Endothelial cell of umbilical vein (primary cell): ENCODE results near the gene KCTD10. TPM values are rescaled to one million over a fixed set of nuclear protein-coding genes. Genes with fewer than 3 reads are reported as not detected.

Experiments used
- BruUV-seq: library from RNA; stranded (reverse); fragments of 400-500 nt; replicated peaks from 2 replicates; lab custom pipeline; 2021; lab: Mats Ljungman, UMichigan
- CTCF ChIA-PET: fragments of 300-600, 350-600 bp; sonication (Branson Sonifier 250); formaldehyde crosslinking; loops from one replicate; lab custom pipeline; 2021; ENCODE audit warnings: antibody characterized with exemption, inconsistent platforms; lab: Charles Lee
- POLR2A ChIA-PET: fragments of 300-600, 350-600 bp; sonication (Branson Sonifier 250); formaldehyde crosslinking; loops from one replicate; lab custom pipeline; 2021; ENCODE audit warnings: antibody characterized with exemption, inconsistent platforms; lab: Charles Lee
- DNase-seq: peaks from one replicate; pipeline ENCODE4 v3.0.0-alpha.2; 2011; ENCODE audit warnings: low read depth, low spot score
- FAIRE-seq: peaks from 2 replicates; lab custom pipeline; 2011; peaks lifted over from hg19 to GRCh38; lab: Jason Lieb, UNC
- H2AFZ ChIP-seq: 2 replicates; pipeline ENCODE4 v1.6.0; 2012; ENCODE audit warnings: low read depth, low read length, control low read depth, inconsistent platforms
- H3K27ac ChIP-seq: 2 replicates; pipeline ENCODE4 v1.5.1; 2011; ENCODE audit warnings: low read depth, mild to moderate bottlenecking, control low read depth, low read length, moderate library complexity; ENCODE audit not compliant: insufficient read depth
- H3K27me3 ChIP-seq, 2 experiments: 2 replicates each; pipeline versions ENCODE4 v1.6.0 to v1.6.1; 2011; ENCODE audit warnings: low read length in 2 of 2, mixed read lengths in 1 of 2; ENCODE audit not compliant: control insufficient read depth in 2 of 2, insufficient read depth in 2 of 2
- H3K36me3 ChIP-seq, 2 experiments: 2 replicates in 1 of 2; 3 replicates in 1 of 2; pipeline ENCODE4 v1.5.1; 2011; ENCODE audit warnings: low read length in 2 of 2, mild to moderate bottlenecking in 1 of 2, moderate library complexity in 1 of 2; ENCODE audit not compliant: control insufficient read depth in 2 of 2, insufficient read depth in 2 of 2; ENCODE audit errors: extremely low read depth in 1 of 2
- H3K4me1 ChIP-seq: 3 replicates; pipeline ENCODE4 v1.5.1; 2011; ENCODE audit warnings: mild to moderate bottlenecking, low read length; ENCODE audit not compliant: control insufficient read depth, insufficient read depth; ENCODE audit errors: extremely low read depth
- H3K4me2 ChIP-seq: 2 replicates; pipeline ENCODE4 v1.6.1; 2011; ENCODE audit warnings: low read length, control low read depth, mixed read lengths; ENCODE audit not compliant: insufficient read depth
- H3K4me3 ChIP-seq, 3 experiments: fragments of 200-600 bp in 1 of 3; sonication (generic), shearing (Covaris generic) in 1 of 3; replicated peaks in 1 of 3; 2 replicates each; pipeline ENCODE4 v1.5.1; 2011 to 2016; ENCODE audit warnings: control low read depth in 3 of 3, low read length in 3 of 3, mild to moderate bottlenecking in 2 of 3, inconsistent platforms in 1 of 3, low read depth in 1 of 3, moderate library complexity in 1 of 3; ENCODE audit not compliant: insufficient read depth in 1 of 3
- H3K79me2 ChIP-seq: 2 replicates; pipeline ENCODE4 v1.6.0; 2012; ENCODE audit warnings: low read length, inconsistent platforms; ENCODE audit not compliant: control insufficient read depth, insufficient read depth
- H3K9ac ChIP-seq: replicated peaks from 2 replicates; pipeline ENCODE3; 2011; ENCODE audit warnings: low read length, control low read depth; ENCODE audit not compliant: insufficient read depth; ENCODE audit errors: extremely low read depth
- H3K9me1 ChIP-seq: replicated peaks from 3 replicates; pipeline ENCODE4 v1.6.0; 2011; ENCODE audit warnings: mild to moderate bottlenecking, low read length; ENCODE audit not compliant: control insufficient read depth, insufficient read depth; ENCODE audit errors: extremely low read depth
- H3K9me3 ChIP-seq: replicated peaks from 2 replicates; pipeline ENCODE4 v1.5.1; 2012; ENCODE audit warnings: low read length, inconsistent platforms; ENCODE audit not compliant: control insufficient read depth, insufficient read depth
- H4K20me1 ChIP-seq: replicated peaks from 2 replicates; pipeline ENCODE3; 2011; ENCODE audit warnings: mild to moderate bottlenecking, low read length; ENCODE audit not compliant: control insufficient read depth, insufficient read depth; ENCODE audit errors: extremely low read depth
- EZH2 ChIP-seq: IDR thresholded peaks from 2 replicates; pipeline ENCODE4 v1.6.1; 2012; ENCODE audit warnings: borderline replicate concordance, low read depth, mild to moderate bottlenecking, moderate library complexity, low read length, inconsistent platforms; ENCODE audit not compliant: severe bottlenecking
- FOS ChIP-seq: IDR thresholded peaks from 2 replicates; pipeline ENCODE4 v1.6.1; 2011; ENCODE audit warnings: mild to moderate bottlenecking, low read length, moderate library complexity, borderline replicate concordance; ENCODE audit not compliant: insufficient read depth
- GATA2 ChIP-seq: IDR thresholded peaks from 2 replicates; pipeline ENCODE4 v1.7.0; 2011; ENCODE audit warnings: low read depth, mild to moderate bottlenecking, moderate library complexity, mixed read lengths, low read length; ENCODE audit not compliant: insufficient read length, insufficient read depth
- JUN ChIP-seq: IDR thresholded peaks from 2 replicates; pipeline ENCODE4 v1.6.1; 2011; ENCODE audit warnings: borderline replicate concordance, low read depth; ENCODE audit not compliant: insufficient read length, insufficient read depth
- MYC ChIP-seq: IDR thresholded peaks from one replicate; pipeline ENCODE4 v1.6.1; 2011; ENCODE audit warnings: mild to moderate bottlenecking, low read depth, low read length
- POLR2A ChIP-seq: IDR thresholded peaks from 2 replicates; pipeline ENCODE4 v1.6.1; 2012; ENCODE audit warnings: low read depth, mild to moderate bottlenecking, control low read depth, low read length
- POLR2AphosphoS5 ChIP-seq: IDR thresholded peaks from 2 replicates; pipeline ENCODE4 v1.6.1; 2012; ENCODE audit warnings: low read depth, mild to moderate bottlenecking, control low read depth, low read length, moderate library complexity; ENCODE audit not compliant: insufficient read depth
- dilution Hi-C: fragments of 300-500 bp; cut with MboI; formaldehyde crosslinking; loops from one replicate; pipeline ENCODE4 v1.15.0; 2019; ENCODE audit warnings: low sequenced_read_pairs; ENCODE audit not compliant: extremely low pct_ligation_motif_present
- intact Hi-C: fragments of 100-400 bp; cut with micrococcal nuclease; formaldehyde crosslinking; loops from one replicate; pipeline ENCODE4 v1.10.0; 2022
- polyA plus RNA-seq, 4 experiments: library from polyadenylated mRNA; depleted of rRNA in 3 of 4; stranded (reverse) in 3 of 4; unstranded in 1 of 4; fragments of >200 nt; gene quantifications; 2 replicates each; pipeline versions ENCODE4 v1.2.1 to v1.2.3, GENCODE V29; 2011 to 2012; ENCODE audit warnings: missing spikeins in 1 of 4
- total RNA-seq: library from RNA; stranded (reverse); gene quantifications from 2 replicates; pipeline ENCODE4 v1.2.3, GENCODE V29; 2021
- TF ChIP-seq, protein P1 (sequence below): IDR thresholded peaks from 2 replicates; pipeline ENCODE4 v1.6.1; 2011; ENCODE audit not compliant: insufficient read depth, insufficient read length
- TF ChIP-seq, protein P2 (sequence below), 2 donors: IDR thresholded peaks; 1 replicate in 1 of 2; 2 replicates in 1 of 2; pipeline ENCODE4 v1.5.1; 2011; ENCODE audit warnings: low read length in 2 of 2, mild to moderate bottlenecking in 2 of 2, moderate library complexity in 2 of 2, control low read depth in 1 of 2, inconsistent platforms in 1 of 2, low read depth in 1 of 2; ENCODE audit not compliant: insufficient read depth in 1 of 2; ENCODE audit errors: extremely low read depth in 1 of 2

Gene KCTD10
- total and polyA plus RNA-seq, 2 donors (not counting 3 experiments of a cell fraction or from before 2014, with no cell fraction given): 101 to 112 TPM

DNA sequence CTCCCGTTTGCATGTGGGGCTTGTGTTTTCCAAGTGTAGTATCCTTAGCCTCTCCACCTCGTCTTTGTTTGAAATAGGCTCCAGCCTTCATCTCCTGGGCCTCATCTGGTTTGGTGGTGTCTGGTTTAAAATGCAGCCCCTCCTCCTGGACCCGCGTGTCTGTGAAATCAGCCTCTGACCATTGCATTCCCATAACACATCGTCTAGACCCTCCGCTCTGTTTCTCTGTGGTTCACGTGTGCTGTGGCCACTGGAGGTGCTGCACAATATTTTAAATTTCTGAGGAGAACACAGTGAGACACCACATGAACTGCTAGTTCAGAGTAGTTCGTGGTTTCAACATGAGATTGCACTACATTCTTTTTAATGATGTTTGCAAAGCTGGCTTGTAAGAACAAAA lies 36.0 kb upstream of the KCTD10 start:
- Histone ChIP-seq H3K9me1 (no peaks in the 10 kb centered on the region), H3K4me1 (no peaks in the 10 kb centered on the region), H3K27me3 (no peaks in the 10 kb centered on the region), H3K4me2 (no peak overlapping the region), H3K27ac (no peak overlapping the region), H3K79me2 (no peaks in the 10 kb centered on the region), H3K9me3 (no peaks in the 10 kb centered on the region), H4K20me1 (no peaks in the 10 kb centered on the region), H3K9ac (no peak overlapping the region), H2AFZ (no peak overlapping the region), H3K36me3 (peaks cover 12 to 36% of the 10 kb centered on the region in 2 experiments), H3K4me3 (no peak overlapping the region)
- no peak for DNase-seq
- no peak for FAIRE-seq
- no peak for TF ChIP-seq MYC
- no peak for TF ChIP-seq EZH2
- no peak for TF ChIP-seq POLR2A
- no peak for TF ChIP-seq FOS
- no peak for TF ChIP-seq GATA2
- no peak for TF ChIP-seq POLR2AphosphoS5
- TF ChIP-seq, protein P1, sequence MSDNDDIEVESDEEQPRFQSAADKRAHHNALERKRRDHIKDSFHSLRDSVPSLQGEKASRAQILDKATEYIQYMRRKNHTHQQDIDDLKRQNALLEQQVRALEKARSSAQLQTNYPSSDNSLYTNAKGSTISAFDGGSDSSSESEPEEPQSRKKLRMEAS: no peak
- TF ChIP-seq, protein P2, sequence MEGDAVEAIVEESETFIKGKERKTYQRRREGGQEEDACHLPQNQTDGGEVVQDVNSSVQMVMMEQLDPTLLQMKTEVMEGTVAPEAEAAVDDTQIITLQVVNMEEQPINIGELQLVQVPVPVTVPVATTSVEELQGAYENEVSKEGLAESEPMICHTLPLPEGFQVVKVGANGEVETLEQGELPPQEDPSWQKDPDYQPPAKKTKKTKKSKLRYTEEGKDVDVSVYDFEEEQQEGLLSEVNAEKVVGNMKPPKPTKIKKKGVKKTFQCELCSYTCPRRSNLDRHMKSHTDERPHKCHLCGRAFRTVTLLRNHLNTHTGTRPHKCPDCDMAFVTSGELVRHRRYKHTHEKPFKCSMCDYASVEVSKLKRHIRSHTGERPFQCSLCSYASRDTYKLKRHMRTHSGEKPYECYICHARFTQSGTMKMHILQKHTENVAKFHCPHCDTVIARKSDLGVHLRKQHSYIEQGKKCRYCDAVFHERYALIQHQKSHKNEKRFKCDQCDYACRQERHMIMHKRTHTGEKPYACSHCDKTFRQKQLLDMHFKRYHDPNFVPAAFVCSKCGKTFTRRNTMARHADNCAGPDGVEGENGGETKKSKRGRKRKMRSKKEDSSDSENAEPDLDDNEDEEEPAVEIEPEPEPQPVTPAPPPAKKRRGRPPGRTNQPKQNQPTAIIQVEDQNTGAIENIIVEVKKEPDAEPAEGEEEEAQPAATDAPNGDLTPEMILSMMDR (IDR thresholded peaks at IDR 0.05; ENCODE audit: extremely low read depth in 1 of 2, insufficient read depth in 1 of 2, low read depth in 1 of 2, low read length in 2 of 2): no peak
- no peak for TF ChIP-seq JUN
- ChIA-PET CTCF (interaction anchor here (1.6 kb wide), 1 partner anchor 262 kb away, joined by 3 read pairs; no protein-coding TSS in a partner anchor), POLR2A (no interaction called here)
- dilution Hi-C loops (no loop called here), intact Hi-C loops (no loop called here)
- BruUV-seq: no TSS peak
